Neural progenitor cell (in vitro differentiated cells): Measurements from ENCODE around the gene KLHL10. TPM values are rescaled to one million over a fixed set of nuclear protein-coding genes. Genes with fewer than 3 reads are reported as not detected.

Source experiments
- DNase-seq: peaks from one replicate; pipeline ENCODE4 v3.0.0-alpha.2; 2016; ENCODE audit warnings: low spot score
- H2AFZ ChIP-seq: fragments of 200-600 bp; sonication (generic); replicated peaks from 2 replicates; pipeline ENCODE4 v1.6.1; 2016; ENCODE audit warnings: antibody characterized with exemption
- H3F3A ChIP-seq: fragments of 200-600 bp; sonication (generic); 2 replicates; pipeline ENCODE4 v1.6.1; 2016; ENCODE audit warnings: antibody characterized with exemption, low read depth
- H3K27ac ChIP-seq: fragments of 200-600 bp; sonication (generic); 2 replicates; pipeline ENCODE4 v1.5.1; 2016; ENCODE audit warnings: mild to moderate bottlenecking
- H3K27me3 ChIP-seq: fragments of 200-600 bp; sonication (generic); 2 replicates; pipeline ENCODE4 v1.6.1; 2016; ENCODE audit warnings: mild to moderate bottlenecking, moderate library complexity
- H3K36me3 ChIP-seq: fragments of 200-600 bp; sonication (generic); 2 replicates; pipeline ENCODE4 v1.5.1; 2016
- H3K4me1 ChIP-seq: fragments of 200-600 bp; sonication (generic); 2 replicates; pipeline ENCODE4 v1.6.1; 2016; ENCODE audit warnings: mixed run types
- H3K4me2 ChIP-seq: fragments of 200-600 bp; sonication (generic); 2 replicates; pipeline ENCODE4 v1.6.1; 2016
- H3K4me3 ChIP-seq: fragments of 200-600 bp; sonication (generic); 2 replicates; pipeline ENCODE4 v1.5.1; 2016
- H3K79me2 ChIP-seq: fragments of 200-600 bp; sonication (generic); 2 replicates; pipeline ENCODE4 v1.6.1; 2016; ENCODE audit warnings: low read depth
- H3K9ac ChIP-seq: fragments of 200-600 bp; sonication (generic); 2 replicates; pipeline ENCODE4 v1.6.1; 2016
- H3K9me3 ChIP-seq: fragments of 200-600 bp; sonication (generic); 2 replicates; pipeline ENCODE4 v1.5.1; 2016; ENCODE audit warnings: low read depth
- H4K20me1 ChIP-seq: fragments of 200-600 bp; sonication (generic); 2 replicates; pipeline ENCODE4 v1.6.1; 2016; ENCODE audit warnings: low read depth
- H3K27ac Mint-ChIP-seq: 3 replicates; pipeline ENCODE4 v1.8.0; 2021; ENCODE audit warnings: mixed read lengths
- H3K27me3 Mint-ChIP-seq: 2 replicates; pipeline ENCODE4 v1.8.0; 2022; ENCODE audit warnings: low read depth, mild to moderate bottlenecking, inconsistent platforms, moderate library complexity, mixed read lengths; ENCODE audit not compliant: insufficient read depth
- H3K36me3 Mint-ChIP-seq: 3 replicates; pipeline ENCODE4 v1.8.0; 2021; ENCODE audit warnings: mixed read lengths
- H3K4me1 Mint-ChIP-seq: 3 replicates; pipeline ENCODE4 v1.8.0; 2021; ENCODE audit warnings: mixed read lengths
- H3K4me3 Mint-ChIP-seq: 3 replicates; pipeline ENCODE4 v1.8.0; 2021; ENCODE audit warnings: mild to moderate bottlenecking, moderate library complexity, mixed read lengths
- H3K9me3 Mint-ChIP-seq: 3 replicates; pipeline ENCODE4 v1.8.0; 2020; ENCODE audit warnings: mixed read lengths
- CTCF ChIP-seq: fragments of 200-600 bp; sonication (generic); IDR thresholded peaks from 2 replicates; pipeline ENCODE4 v1.5.1; 2017; ENCODE audit warnings: antibody characterized with exemption, mild to moderate bottlenecking
- EZH2 ChIP-seq: fragments of 200-600 bp; sonication (generic); IDR thresholded peaks from 2 replicates; pipeline ENCODE4 v1.6.1; 2017; ENCODE audit warnings: antibody characterized with exemption, mild to moderate bottlenecking, moderate library complexity
- EZH2phosphoT487 ChIP-seq: fragments of 200-600 bp; sonication (generic); IDR thresholded peaks from 2 replicates; pipeline ENCODE4 v1.6.1; 2017; ENCODE audit warnings: antibody characterized with exemption
- total RNA-seq: library from RNA; depleted of rRNA; stranded (reverse); fragments of >200 nt; gene quantifications from 2 replicates; pipeline ENCODE4 v1.2.3, GENCODE V29; 2015; ENCODE audit warnings: low replicate concordance

KLHL10 gene
- 0.65 TPM in 1 of 2 replicates, not detected in the other for total RNA-seq

GRCh38 chr17:41837761-41838538, at the start of gene KLHL10:
TSS of gene KLHL10 (plus strand) at chr17:41837825. CDS start at chr17:41837933, 108 bp downstream.
- TF ChIP-seq EZH2: no peak
- no peak for TF ChIP-seq EZH2phosphoT487
- no peak for TF ChIP-seq CTCF
- Histone ChIP-seq H3K9me3 (no peaks in the 10 kb centered on the region), H3F3A (no peaks in the 10 kb centered on the region), H2AFZ (peak within 1 kb of the TSS; percentile 98), H3K9ac (no peak within 1 kb of the TSS), H3K4me2 (peak within 1 kb of the TSS; percentile 99), H3K27ac (no peak within 1 kb of the TSS), H3K27me3 (peaks cover 14% of the 10 kb centered on the region), H3K4me3 (no peak within 1 kb of the TSS), H3K79me2 (peaks cover 18% of the 10 kb centered on the region), H4K20me1 (peaks cover 17% of the 10 kb centered on the region), H3K36me3 (no peaks in the 10 kb centered on the region), H3K4me1 (peaks cover 7% of the 10 kb centered on the region)
- Mint-ChIP-seq H3K27ac (no peak within 1 kb of the TSS), H3K27me3 (peaks cover 4% of the 10 kb centered on the region), H3K36me3 (peaks cover 10% of the 10 kb centered on the region), H3K4me3 (peak within 1 kb of the TSS; percentile 90), H3K9me3 (no peaks in the 10 kb centered on the region), H3K4me1 (peaks cover 12% of the 10 kb centered on the region)
- no peak for DNase-seq

GRCh38 chr17:41792845-41793783, 44.5 kb upstream of the KLHL10 start:
- H3K27me3 ChIP-seq: no peaks in the 10 kb centered on the region
- no peak overlapping the region for H3K9ac ChIP-seq

More at GRCh38 chr17:41792845-41793783, 44.5 kb upstream of the KLHL10 start:
- Mint-ChIP-seq H3K9me3 (no peaks in the 10 kb centered on the region), H3K27me3 (peaks cover 12% of the 10 kb centered on the region), H3K4me1 (peaks cover 27% of the 10 kb centered on the region), H3K27ac (peak overlapping the region; percentile 16), H3K36me3 (no peaks in the 10 kb centered on the region), H3K4me3 (peak overlapping the region; percentile 36)
- Histone ChIP-seq H4K20me1 (no peaks in the 10 kb centered on the region), H3K4me1 (peaks cover 22% of the 10 kb centered on the region), H3K36me3 (no peaks in the 10 kb centered on the region), H3K4me3 (no peak overlapping the region), H2AFZ (peak overlapping the region; percentile 78), H3K9me3 (no peaks in the 10 kb centered on the region), H3F3A (peaks cover 18% of the 10 kb centered on the region), H3K4me2 (peak overlapping the region; percentile 68), H3K27ac (no peak overlapping the region), H3K79me2 (no peaks in the 10 kb centered on the region)
- DNase-seq: peak; percentile 31
- TF ChIP-seq CTCF (no peak), EZH2phosphoT487 (no peak), EZH2 (no peak)
